HG03571 (cell line): ENCODE measurements around the gene FAM240B.

ENCODE experiments used
- ATAC-seq: cut with Tn5 transposase; IDR thresholded peaks from one replicate; pipeline ENCODE4 v1.9.1; 2021; ENCODE audit not compliant: unreplicated experiment

The FAM240B gene

DNA sequence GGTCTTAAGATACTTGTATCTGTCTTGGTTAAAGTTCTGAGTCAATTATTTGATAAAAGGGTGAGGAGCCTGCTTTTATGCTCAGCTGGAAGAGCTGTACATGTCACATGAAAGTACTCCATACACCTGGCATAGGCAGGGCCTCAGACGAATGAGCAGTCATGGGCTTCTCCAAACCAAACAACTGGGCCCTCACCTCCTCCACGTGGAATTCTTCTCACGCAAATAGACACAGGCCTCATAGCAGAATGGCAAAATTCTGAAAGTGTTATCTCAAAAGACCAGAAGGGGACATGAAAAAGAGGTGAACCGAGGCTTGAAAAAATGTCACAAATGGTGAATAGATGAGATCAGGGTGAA is 48.6 kb downstream of the FAM240B start:
- ATAC-seq, result no peak

DNA sequence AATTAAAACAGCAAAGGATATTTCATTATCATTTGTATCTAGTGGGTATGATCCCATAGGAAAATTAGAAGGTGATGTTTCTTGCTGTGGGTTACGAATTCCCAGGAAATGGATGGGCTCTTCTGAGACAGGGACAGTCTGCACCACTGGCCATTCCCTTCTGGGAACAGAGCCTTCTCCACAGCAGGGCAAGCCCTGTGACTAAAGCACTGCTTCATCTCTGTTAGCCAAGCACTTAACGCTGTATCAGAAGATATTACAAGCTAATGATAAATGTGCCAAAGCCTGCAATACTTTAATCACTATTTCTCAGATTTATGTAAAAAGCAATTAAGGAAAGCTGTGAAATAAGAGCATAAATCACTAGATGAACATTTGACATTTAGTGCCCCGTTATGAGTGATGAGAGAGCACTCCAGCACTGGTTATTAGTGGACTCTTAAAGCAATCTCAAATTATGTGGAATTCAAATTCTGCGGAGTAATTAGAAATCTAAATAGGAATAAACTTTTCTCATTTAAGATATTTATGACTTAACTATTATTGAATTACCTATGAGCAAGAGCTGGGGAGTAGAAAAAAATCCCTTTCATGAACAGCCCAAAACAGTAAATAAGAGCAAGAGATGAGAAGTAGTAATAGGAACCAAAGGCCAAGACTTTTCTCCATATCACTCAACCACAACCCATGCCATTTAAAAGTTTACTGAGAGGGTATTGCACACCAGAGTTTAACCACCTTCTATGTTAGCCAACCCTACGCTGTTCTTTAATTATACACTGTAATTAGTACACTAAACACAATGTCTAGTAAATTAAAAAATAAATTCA is 49.2 kb downstream of the FAM240B start:
- ATAC-seq, result no peak

DNA sequence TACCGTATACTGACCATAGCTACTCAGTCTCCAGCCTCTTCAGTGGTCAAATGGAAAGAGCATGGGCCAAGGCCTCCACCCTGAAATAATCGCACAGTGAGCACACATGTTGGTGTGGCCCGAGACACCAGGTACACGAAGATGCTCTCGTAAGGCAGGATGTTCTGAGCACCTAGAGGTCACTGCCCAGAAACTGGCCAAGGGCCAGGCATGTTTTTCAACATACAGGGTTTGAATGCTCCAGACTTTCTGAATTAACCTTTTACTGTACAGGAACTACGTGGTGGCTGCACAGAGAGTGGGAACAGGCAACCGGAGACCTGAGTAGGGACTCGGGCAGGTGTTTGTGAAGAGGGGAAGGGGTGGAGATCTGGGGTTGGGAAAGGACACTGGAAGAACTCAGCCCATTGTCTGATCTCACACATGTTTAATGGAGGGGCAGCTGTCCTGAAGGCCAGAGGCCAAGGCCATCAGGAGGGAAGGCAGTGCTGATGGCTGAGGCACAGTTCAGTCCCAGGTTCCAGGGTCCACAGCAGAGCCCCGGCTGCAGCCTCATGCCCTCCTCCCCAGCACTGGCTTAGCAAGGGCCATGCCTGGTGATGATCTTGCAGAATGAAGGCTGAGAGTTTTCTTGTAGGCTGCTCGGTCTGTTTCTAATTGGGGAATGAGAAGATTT is 51.0 kb downstream of the FAM240B start:
- ATAC-seq, result no peak

DNA sequence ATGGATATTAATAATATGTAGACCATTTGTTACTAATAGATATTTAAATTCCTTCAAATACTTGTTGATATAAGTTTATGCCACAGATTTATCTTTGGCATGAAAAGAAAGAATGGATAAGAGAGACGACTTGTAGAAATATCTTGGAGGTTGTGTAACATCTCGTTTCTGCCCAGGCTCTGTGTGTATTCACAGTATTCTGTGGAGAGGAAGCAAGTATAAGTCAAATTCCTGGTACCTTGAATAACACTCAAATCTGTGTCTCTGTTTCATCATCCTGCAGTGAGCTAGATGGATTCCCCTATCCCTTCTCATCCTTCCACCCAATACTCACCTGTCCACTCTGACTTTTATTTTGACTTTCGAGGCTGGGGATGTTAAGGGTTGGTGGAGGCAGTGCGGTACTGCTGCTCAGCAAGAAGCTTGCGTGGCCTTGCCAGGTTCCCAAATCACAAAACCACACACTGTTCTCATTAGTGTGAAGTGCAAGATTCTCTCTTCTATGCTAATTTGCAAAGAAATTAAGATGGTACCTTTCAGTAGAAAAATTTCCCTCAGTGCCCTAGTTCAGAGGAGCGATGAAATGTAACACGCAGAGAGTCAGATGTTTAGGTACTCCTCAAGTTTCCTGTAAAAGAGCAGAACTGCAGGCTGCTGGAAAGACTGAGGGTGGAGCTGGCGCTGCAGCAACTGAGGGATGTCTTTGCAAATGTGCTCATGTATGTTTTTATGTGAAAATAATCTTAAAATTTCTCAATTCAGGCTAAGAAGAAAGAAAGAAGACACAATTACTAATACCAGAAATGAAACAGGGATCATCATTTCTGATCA is 57.0 kb downstream of the FAM240B start:
- no peak for ATAC-seq

DNA sequence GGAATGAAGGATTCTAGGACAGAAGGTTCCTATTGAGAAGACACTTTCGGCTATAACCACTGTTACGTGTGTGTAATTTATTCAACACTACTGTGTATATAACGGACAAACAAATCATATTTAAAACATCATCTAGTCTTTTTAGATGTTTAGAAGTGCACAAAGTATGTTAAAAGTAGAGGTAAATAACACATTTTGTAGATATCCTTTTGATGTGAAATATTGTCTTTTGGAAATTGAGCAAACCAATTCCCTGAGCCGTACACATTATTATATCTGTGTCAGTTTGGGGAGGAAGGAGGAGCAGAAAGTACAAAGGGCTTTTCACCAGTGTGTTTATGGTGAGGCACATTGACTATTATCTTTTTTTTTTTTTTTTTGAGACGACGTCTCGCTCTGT is 60.4 kb downstream of the FAM240B start:
- no peak for ATAC-seq

DNA sequence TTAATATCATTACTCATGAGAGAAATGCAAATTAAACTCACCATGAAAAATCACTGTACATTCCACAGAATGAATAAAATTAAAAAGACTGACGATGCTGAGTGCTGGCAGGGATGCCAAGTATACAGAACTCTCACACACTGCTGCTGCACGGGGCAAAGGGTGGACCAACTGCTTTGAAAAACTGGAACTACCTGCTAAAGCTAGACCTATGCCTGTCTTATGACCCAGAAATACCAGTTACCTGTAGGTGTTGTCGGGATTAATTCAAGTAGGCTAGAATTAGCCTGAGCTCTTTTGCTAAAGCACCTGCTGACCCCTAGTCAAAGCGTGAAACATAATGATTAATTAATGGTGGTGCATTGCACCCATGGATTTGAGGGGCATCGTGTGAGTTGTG is 63.0 kb downstream of the FAM240B start:
- ATAC-seq, result no peak

DNA sequence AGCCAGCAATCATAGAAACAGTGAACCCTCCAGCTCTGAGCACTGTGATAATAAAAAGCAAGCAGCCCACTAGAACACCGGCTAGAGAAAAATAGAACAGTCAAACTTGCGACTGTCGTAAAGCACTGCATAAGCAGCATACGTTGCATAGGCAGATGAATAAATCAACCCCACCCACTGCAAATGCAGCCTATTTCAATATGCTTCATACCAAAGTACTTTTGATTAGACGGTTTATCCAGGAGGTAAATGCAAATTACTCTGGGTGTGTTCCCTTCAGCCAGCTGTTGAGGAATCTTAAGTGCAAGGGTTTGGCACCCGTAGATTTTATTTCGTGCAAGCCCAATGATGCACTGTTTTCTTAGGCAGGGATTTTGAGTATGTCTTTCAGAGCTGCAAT is 67.4 kb downstream of the FAM240B start:
- no peak for ATAC-seq

DNA sequence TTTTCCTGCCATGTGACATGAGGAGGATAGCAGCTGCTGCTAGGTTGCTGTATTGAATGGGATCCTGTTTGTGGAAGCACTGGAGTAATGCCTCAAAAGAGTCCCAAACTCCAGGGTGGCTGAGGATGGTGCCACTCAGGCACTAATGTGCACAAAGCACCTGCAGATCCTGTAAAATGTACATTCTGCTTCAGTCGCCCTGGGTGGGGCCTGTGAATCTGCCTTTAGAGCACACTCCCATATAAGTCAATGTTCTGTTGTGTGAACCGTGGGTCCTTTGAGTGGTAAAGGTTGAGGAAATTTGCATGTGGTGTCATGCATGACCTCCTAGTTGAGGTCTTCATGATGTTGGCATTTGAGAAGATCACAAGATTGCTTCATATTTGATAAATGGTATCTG is 67.9 kb downstream of the FAM240B start:
- ATAC-seq, result no peak

DNA sequence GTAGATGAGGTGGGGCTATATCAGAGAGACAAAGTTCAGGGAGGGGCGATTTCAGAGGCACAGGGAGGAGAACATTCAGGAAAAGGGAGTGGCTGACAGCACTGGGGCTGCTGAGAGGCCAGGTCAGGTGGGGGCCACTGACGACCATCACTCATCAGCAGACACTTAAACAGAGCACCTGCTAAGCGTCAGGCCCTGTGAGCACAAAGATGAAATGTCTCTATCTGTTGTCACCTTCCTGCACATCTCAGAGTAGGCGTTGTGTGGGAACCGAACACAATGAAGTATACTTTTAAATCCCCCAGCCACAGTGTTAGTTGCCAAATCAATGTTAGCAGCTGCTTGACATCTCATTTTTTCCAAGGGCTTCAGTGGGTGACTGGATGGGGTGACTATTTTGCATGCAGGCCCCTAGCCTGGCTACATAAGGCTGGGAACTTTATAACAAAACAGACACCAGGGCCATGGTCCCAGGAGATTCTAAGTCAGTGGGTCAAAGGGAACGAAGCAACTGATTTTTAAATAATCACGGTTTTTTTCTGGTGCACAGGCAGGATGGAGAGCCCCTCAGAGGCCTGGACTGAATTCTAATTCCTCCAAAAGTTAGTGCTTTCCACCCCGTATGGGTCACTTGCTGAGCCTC is 68.4 kb downstream of the FAM240B start:
- ATAC-seq, result no peak

DNA sequence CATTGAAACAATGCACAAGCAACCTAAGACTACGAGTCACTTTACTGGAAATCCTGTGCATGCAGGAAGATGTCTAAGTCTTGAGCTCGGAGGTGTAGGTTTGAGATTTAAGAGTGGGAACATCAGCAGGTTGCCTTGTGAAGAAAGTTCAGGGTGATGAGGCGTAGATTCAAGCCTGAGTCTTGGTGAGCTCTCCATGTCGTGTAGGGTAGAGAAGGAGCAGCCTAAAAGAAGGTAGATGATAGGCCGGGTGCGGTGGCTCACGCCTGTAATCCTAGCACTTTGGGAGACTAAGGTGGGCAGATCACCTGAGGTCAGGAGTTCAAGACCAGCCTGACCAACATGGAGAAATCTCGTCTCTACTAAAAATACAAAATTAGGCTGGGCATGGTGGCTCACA is 69.4 kb downstream of the FAM240B start:
- no peak for ATAC-seq

DNA sequence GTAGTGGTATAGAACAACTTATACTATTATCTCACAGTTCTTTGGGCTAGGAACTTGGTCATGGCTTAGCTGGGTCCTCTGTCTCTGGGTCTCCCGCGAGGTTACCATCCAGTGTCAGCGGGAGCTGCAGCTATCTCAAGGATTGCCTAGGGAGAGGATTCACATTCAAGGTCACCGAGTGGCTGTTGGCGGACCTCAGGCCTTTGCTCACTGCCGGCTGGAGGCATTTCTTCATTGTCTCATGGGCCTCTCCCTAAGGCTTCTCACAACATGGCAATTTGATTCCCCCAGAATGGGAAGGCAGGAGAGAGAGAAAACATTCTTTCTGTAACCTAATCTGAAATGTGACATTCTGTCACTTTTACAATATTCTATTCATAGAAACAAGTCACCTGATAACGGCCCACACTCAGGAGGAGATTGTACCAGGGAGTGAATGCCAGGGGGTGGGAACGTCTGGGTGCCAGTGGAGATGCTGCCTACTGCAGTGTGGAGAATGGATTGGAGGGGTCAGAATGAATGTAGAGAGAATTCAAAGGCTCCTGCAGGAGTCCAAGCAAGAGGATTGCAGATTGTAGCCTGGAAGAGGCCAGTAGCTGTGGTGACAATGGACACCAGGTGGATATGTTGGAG is 70.1 kb downstream of the FAM240B start:
- no peak for ATAC-seq

DNA sequence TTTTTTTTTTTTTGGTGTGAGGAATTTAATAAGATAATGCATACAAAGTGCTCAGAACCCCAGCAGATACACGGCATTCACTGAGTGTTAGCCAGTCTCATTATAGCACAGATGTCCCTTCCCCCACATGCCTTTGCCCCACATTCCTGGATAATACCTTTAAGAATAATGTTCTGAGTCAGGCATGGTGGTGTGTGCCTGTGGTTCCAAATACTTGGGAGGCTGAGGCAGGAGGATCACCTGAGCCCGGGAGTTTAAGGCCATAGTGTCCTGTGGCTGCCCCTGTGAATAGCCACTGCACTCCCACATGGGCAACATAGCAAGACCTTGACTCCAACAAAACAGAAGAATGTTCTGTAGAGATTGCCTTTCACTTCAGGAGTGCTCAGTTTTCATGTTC is 75.3 kb downstream of the FAM240B start:
- no peak for ATAC-seq
